AG09319 (cell line): Measurements from ENCODE around the gene RPL27A.
A peak's percentile ranks its signal among the peaks of the same experiment; 100 is the strongest.
"Not testable (repeated sequence)": the region's sequence is repeated elsewhere in the genome, so short reads cannot be mapped to it uniquely, and the experiment has no call there.

ENCODE experiments used
- DNase-seq: peaks from one replicate; pipeline ENCODE4 v3.0.0-alpha.2; 2010; ENCODE audit warnings: low read depth; ENCODE audit errors: extremely low read depth
- CTCF ChIP-seq: IDR thresholded peaks from 2 replicates; pipeline ENCODE4 v1.5.1; 2011; ENCODE audit warnings: low read depth, mild to moderate bottlenecking, inconsistent platforms, low read length, moderate library complexity

The RPL27A gene

GRCh38 chr11:8656291-8656690 is 26.3 kb upstream of the RPL27A start:
- TF ChIP-seq CTCF, result no peak
- no peak for DNase-seq

- DNase-seq, result no peak
Observed at GRCh38 chr11:8658321-8659057, 24.1 kb upstream of the RPL27A start.

GRCh38 chr11:8661001-8661795 is 21.4 kb upstream of the RPL27A start:
- no peak for TF ChIP-seq CTCF
- DNase-seq, result no peak

More at GRCh38 chr11:8658321-8659057, 24.1 kb upstream of the RPL27A start:
- TF ChIP-seq CTCF, result no peak; the same call in 1 of the 2 replicates

- TF ChIP-seq CTCF, result no peak
- DNase-seq, result no peak
Observed at GRCh38 chr11:8665222-8665621, 17.4 kb upstream of the RPL27A start.

GRCh38 chr11:8670081-8670480 is 12.5 kb upstream of the RPL27A start:
- DNase-seq, result not testable (repeated sequence)

- DNase-seq, result peak; percentile 90
- TF ChIP-seq CTCF, result no peak
Observed at GRCh38 chr11:8671193-8671612, 11.4 kb upstream of the RPL27A start.

- DNase-seq, result no peak
- TF ChIP-seq CTCF, result no peak
Observed at GRCh38 chr11:8671651-8672062, 10.9 kb upstream of the RPL27A start.

GRCh38 chr11:8672346-8672745 is 10.2 kb upstream of the RPL27A start:
- TF ChIP-seq CTCF, result no peak
- DNase-seq, result no peak
